Neural cell (in vitro differentiated cells): ENCODE measurements around the gene PTGER1. TPM values are rescaled to one million over a fixed set of nuclear protein-coding genes. Genes with fewer than 3 reads are reported as not detected.

Experiments
- H2AFZ ChIP-seq: fragments of 200-600, 300-800 bp; sonication (generic), shearing (Covaris generic); 2 replicates; pipeline ENCODE4 v1.6.0; 2014; ENCODE audit warnings: low read depth, mild to moderate bottlenecking, antibody characterized with exemption, low read length, moderate library complexity
- H3F3A ChIP-seq: fragments of 200-600 bp; shearing (Covaris generic); 2 replicates; pipeline ENCODE4 v1.6.1; 2016; ENCODE audit warnings: mild to moderate bottlenecking, moderate library complexity, mixed read lengths, antibody characterized with exemption, low read length; ENCODE audit not compliant: insufficient read depth, poor library complexity, severe bottlenecking
- H3K27ac ChIP-seq: fragments of 200-600, 300-800 bp; sonication (generic), shearing (Covaris generic); 2 replicates; pipeline ENCODE4 v1.5.1; 2014; ENCODE audit warnings: mild to moderate bottlenecking, low read length, moderate library complexity
- H3K27me3 ChIP-seq: fragments of 300-800, 200-600 bp; sonication (generic), shearing (Covaris generic); 2 replicates; pipeline ENCODE4 v1.6.0; 2014; ENCODE audit warnings: mild to moderate bottlenecking, low read depth, low read length, moderate library complexity; ENCODE audit not compliant: insufficient read depth
- H3K36me3 ChIP-seq: fragments of 300-800, 200-600 bp; sonication (generic), shearing (Covaris generic); 2 replicates; pipeline ENCODE4 v1.5.1; 2014; ENCODE audit warnings: mild to moderate bottlenecking, antibody characterized with exemption, low read length, moderate library complexity; ENCODE audit not compliant: insufficient read depth
- H3K4me2 ChIP-seq: fragments of 300-800, 200-600 bp; sonication (generic), shearing (Covaris generic); 2 replicates; pipeline ENCODE4 v1.6.0; 2014; ENCODE audit warnings: mild to moderate bottlenecking, low read length
- H3K4me3 ChIP-seq: fragments of 300-800, 200-600 bp; sonication (generic), shearing (Covaris generic); 2 replicates; pipeline ENCODE4 v1.5.1; 2014; ENCODE audit warnings: mild to moderate bottlenecking, low read length, moderate library complexity
- H3K79me2 ChIP-seq: fragments of 200-600 bp; shearing (Covaris generic); replicated peaks from 2 replicates; pipeline ENCODE4 v1.6.0; 2014; ENCODE audit warnings: mild to moderate bottlenecking, low read length, moderate library complexity; ENCODE audit not compliant: insufficient read depth
- H3K9ac ChIP-seq: fragments of 300-800, 200-600 bp; sonication (generic), shearing (Covaris generic); 2 replicates; pipeline ENCODE4 v1.6.1; 2016; ENCODE audit warnings: mild to moderate bottlenecking, low read length, mixed read lengths
- H3K9me2 ChIP-seq: fragments of 200-600 bp; shearing (Covaris generic); 2 replicates; pipeline ENCODE4 v1.6.1; 2016; ENCODE audit warnings: mild to moderate bottlenecking, low read length, mixed read lengths; ENCODE audit not compliant: insufficient read depth
- H3K9me3 ChIP-seq: fragments of 200-600, 300-800 bp; sonication (generic), shearing (Covaris generic); 2 replicates; pipeline ENCODE4 v1.6.1; 2016; ENCODE audit warnings: mild to moderate bottlenecking, mixed run types, low read length, moderate library complexity, mixed read lengths
- H4K20me1 ChIP-seq: fragments of 200-600 bp; shearing (Covaris generic); 2 replicates; pipeline ENCODE4 v1.6.1; 2016; ENCODE audit warnings: mild to moderate bottlenecking, mixed run types; ENCODE audit not compliant: insufficient read depth
- EP300 ChIP-seq: fragments of 450-650 bp; conservative IDR thresholded peaks from 2 replicates; pipeline ENCODE4 v1.6.1; 2014; ENCODE audit warnings: antibody characterized with exemption, mild to moderate bottlenecking, moderate library complexity; ENCODE audit not compliant: poor library complexity, severe bottlenecking
- EZH2 ChIP-seq: fragments of 200-600, 300-800 bp; shearing (Covaris generic), sonication (generic); IDR thresholded peaks from 2 replicates; pipeline ENCODE4 v1.6.1; 2014; ENCODE audit warnings: antibody characterized with exemption, low read length, borderline replicate concordance, mild to moderate bottlenecking; ENCODE audit not compliant: insufficient read depth, poor library complexity, severe bottlenecking
- MXI1 ChIP-seq: fragments of 450-650 bp; conservative IDR thresholded peaks from 2 replicates; pipeline ENCODE4 v1.6.1; 2014; ENCODE audit warnings: antibody characterized with exemption, mild to moderate bottlenecking; ENCODE audit not compliant: poor library complexity, severe bottlenecking
- POLR2AphosphoS5 ChIP-seq: IDR thresholded peaks from 2 replicates; pipeline ENCODE4 v1.6.1; 2012
- RAD21 ChIP-seq: fragments of 450-650 bp; conservative IDR thresholded peaks from 2 replicates; pipeline ENCODE4 v1.6.1; 2014; ENCODE audit warnings: antibody characterized with exemption, mild to moderate bottlenecking, moderate library complexity
- SMC3 ChIP-seq: fragments of 450-650 bp; conservative IDR thresholded peaks from 2 replicates; pipeline ENCODE4 v1.6.1; 2014; ENCODE audit warnings: antibody characterized with exemption, mild to moderate bottlenecking, moderate library complexity; ENCODE audit not compliant: poor library complexity
- TAF1 ChIP-seq: IDR thresholded peaks from 2 replicates; pipeline ENCODE4 v1.6.1; 2012; ENCODE audit warnings: low read depth
- polyA plus RNA-seq: library from polyadenylated mRNA; depleted of rRNA; stranded (reverse); fragments of >200 nt; gene quantifications from 2 replicates; pipeline ENCODE4 v1.2.3, GENCODE V29; 2014
- TF ChIP-seq, protein P1 (sequence below): fragments of 450-650 bp; IDR thresholded peaks from 2 replicates; pipeline ENCODE4 v1.5.1; 2014; ENCODE audit warnings: antibody characterized with exemption, mild to moderate bottlenecking, moderate library complexity; ENCODE audit not compliant: poor library complexity, severe bottlenecking
- TF ChIP-seq, protein P2 (sequence below): IDR thresholded peaks from 2 replicates; pipeline ENCODE4 v1.6.1; 2012; ENCODE audit warnings: borderline replicate concordance

The PTGER1 gene
- polyA plus RNA-seq, 1 donor from 2014 or later = not detected

DNA sequence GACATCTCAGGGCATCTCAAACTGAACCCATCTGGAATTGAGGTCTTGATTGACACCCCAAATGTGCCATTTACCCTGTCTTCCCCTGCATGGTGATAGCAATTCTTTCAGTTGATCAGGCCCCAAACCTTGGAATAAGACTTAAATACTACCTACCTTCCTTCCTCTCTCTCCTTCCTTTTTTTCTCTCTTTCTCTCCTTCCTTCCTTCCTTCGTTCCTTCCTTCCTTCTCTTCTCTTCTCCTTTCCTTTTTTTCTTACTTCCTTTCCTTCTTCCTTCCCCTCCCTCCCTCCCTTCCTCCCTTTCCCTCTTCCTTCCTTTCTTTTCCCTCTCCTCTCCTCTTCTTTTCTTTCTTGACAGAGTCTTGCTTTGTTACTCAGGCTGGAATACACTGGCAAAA, 28.1 kb upstream of the PTGER1 start:
- H3K4me2 ChIP-seq = no peak overlapping the region
- H3F3A ChIP-seq = no peaks in the 10 kb centered on the region
- H4K20me1 ChIP-seq = no peaks in the 10 kb centered on the region
- H3K27ac ChIP-seq = no peak overlapping the region
- no peaks in the 10 kb centered on the region for H3K9me2 ChIP-seq
- H3K4me3 ChIP-seq = no peak overlapping the region
- TF ChIP-seq, protein P1, sequence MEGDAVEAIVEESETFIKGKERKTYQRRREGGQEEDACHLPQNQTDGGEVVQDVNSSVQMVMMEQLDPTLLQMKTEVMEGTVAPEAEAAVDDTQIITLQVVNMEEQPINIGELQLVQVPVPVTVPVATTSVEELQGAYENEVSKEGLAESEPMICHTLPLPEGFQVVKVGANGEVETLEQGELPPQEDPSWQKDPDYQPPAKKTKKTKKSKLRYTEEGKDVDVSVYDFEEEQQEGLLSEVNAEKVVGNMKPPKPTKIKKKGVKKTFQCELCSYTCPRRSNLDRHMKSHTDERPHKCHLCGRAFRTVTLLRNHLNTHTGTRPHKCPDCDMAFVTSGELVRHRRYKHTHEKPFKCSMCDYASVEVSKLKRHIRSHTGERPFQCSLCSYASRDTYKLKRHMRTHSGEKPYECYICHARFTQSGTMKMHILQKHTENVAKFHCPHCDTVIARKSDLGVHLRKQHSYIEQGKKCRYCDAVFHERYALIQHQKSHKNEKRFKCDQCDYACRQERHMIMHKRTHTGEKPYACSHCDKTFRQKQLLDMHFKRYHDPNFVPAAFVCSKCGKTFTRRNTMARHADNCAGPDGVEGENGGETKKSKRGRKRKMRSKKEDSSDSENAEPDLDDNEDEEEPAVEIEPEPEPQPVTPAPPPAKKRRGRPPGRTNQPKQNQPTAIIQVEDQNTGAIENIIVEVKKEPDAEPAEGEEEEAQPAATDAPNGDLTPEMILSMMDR = no peak
- TF ChIP-seq POLR2AphosphoS5 (no peak), EP300 (no peak), EZH2 (no peak), SMC3 (no peak), MXI1 (no peak), RAD21 (no peak), TAF1 (no peak)
- TF ChIP-seq, protein P2, sequence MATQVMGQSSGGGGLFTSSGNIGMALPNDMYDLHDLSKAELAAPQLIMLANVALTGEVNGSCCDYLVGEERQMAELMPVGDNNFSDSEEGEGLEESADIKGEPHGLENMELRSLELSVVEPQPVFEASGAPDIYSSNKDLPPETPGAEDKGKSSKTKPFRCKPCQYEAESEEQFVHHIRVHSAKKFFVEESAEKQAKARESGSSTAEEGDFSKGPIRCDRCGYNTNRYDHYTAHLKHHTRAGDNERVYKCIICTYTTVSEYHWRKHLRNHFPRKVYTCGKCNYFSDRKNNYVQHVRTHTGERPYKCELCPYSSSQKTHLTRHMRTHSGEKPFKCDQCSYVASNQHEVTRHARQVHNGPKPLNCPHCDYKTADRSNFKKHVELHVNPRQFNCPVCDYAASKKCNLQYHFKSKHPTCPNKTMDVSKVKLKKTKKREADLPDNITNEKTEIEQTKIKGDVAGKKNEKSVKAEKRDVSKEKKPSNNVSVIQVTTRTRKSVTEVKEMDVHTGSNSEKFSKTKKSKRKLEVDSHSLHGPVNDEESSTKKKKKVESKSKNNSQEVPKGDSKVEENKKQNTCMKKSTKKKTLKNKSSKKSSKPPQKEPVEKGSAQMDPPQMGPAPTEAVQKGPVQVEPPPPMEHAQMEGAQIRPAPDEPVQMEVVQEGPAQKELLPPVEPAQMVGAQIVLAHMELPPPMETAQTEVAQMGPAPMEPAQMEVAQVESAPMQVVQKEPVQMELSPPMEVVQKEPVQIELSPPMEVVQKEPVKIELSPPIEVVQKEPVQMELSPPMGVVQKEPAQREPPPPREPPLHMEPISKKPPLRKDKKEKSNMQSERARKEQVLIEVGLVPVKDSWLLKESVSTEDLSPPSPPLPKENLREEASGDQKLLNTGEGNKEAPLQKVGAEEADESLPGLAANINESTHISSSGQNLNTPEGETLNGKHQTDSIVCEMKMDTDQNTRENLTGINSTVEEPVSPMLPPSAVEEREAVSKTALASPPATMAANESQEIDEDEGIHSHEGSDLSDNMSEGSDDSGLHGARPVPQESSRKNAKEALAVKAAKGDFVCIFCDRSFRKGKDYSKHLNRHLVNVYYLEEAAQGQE = no peak
- H3K9ac ChIP-seq = no peak overlapping the region
- no peaks in the 10 kb centered on the region for H3K27me3 ChIP-seq
- no peak overlapping the region for H2AFZ ChIP-seq
- H3K79me2 ChIP-seq = no peaks in the 10 kb centered on the region
- H3K36me3 ChIP-seq = no peaks in the 10 kb centered on the region
- H3K9me3 ChIP-seq = no peaks in the 10 kb centered on the region

DNA sequence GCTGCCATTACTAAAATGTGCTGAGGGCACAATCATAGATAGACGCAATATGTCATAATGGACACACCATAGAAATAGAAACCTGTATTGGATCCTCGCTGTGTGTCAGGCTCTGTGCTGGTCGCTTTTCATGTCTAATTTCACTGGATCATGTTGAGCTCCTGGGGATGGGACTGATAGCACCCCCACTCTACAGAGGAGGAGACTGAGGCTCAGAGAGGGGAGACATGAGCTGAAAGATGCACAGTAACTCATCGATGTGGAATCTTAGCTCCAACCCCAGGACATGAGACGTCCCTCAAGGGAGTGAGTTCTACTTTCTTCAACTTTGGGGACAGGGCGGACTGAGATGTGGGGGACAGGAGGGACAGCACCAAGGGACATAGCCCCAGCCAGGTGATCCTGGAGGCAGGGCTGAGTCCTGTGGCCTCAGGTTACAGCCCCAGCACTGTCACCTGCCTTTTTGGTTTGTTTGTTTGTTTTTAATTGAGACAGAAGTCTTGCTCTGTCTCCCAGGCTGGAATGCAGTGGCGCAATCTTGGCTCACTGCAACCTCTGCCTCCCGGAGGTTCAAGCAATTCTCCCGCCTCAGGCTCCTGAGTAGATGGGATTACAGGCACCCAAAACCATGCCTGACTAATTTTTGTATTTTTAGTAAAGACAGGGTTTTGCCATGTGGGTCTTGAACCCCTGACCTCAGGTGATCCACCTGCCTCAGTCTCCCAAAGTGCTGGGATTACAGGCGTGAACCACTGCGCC, 27.4 kb upstream of the PTGER1 start:
- Histone ChIP-seq H4K20me1 (no peaks in the 10 kb centered on the region), H3K4me3 (no peak overlapping the region), H3K9me3 (no peaks in the 10 kb centered on the region), H3K4me2 (no peak overlapping the region), H2AFZ (no peak overlapping the region), H3K9ac (no peak overlapping the region), H3K9me2 (no peaks in the 10 kb centered on the region), H3K79me2 (no peaks in the 10 kb centered on the region), H3F3A (no peaks in the 10 kb centered on the region), H3K27me3 (no peaks in the 10 kb centered on the region), H3K36me3 (no peaks in the 10 kb centered on the region), H3K27ac (no peak overlapping the region)
- TF ChIP-seq, protein P1 = no peak
- TF ChIP-seq TAF1 (no peak), EP300 (no peak), POLR2AphosphoS5 (no peak), SMC3 (no peak), EZH2 (no peak), MXI1 (no peak), RAD21 (no peak)
- TF ChIP-seq, protein P2 = no peak
